SHP77 (cell line): ENCODE results near the gene CCDC63.
"Not testable (repeated sequence)": the region's sequence is repeated elsewhere in the genome, so short reads cannot be mapped to it uniquely, and the experiment has no call there.

Experiments used
- DNase-seq, 2 experiments: peaks; one replicate each; lab custom pipeline; 2025; lab: John Stamatoyannopoulos, UW

The CCDC63 gene

DNA sequence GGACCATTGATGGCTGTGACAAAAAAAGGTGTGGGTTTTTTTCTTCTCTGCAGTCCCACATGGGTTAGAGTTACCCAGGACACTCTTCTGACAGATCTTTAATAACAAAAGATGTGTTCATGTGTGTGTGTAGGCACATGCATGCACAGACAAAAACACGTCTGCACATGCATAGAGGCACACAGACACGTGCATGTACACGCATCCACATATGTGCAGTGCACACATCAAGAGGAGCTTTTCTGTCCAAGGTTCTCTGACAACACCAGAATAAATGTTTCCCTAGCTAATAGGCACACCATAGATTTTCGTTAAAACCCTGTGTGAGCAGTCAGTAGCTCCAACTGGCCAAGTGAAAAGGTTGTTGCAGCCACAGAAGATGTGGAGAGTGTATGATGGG lies 76.4 kb downstream of the CCDC63 start:
- DNase-seq, result no peak

DNA sequence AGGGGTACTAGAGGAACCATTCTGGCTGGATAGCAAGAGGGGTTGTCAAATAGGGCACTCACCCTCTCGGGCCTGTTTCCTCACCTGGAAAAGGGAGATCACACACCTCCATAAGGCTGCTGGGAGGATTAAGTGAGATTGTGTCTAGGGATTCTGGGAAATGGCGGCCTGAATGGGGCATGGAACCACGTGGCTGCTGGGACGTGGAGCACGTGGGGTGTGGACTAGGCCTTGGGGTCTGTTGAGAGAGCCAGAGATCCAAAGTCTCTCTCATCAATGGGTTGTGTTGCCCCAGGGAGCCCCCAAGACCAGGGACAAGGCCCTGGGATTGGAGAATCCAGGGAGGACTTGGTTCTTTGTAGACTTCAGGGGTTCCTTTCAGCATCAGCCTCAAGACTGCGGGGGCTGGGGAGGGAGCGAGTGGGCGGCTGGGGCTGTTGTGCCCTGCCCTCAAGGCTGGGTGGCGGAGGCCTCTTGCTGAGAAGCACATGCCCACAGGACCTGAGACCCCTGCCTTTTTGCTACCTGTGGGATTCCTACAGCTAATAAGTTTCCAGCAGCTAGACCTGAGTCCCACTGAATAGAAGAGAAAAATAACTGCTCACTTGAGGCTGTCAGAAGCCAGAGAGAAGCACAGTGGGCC lies 77.0 kb downstream of the CCDC63 start:
- DNase-seq, result no peak

DNA sequence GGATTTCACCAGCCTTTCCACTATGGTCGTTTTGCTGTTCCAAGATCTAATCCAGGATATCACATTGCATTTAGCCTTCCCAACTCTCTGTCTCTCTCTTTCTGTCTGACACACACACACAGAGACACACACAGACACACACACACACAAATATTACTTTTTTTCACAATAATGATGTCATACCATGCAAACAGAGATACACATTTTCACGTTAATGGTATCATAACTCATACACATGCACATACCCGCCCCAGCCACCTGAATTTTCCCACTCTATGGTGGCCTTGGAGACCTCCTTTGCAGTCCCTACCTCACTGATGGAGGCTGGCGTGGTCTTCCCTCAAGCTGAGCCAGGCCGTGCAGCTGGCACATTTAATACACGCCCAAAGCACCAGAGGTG lies 80.8 kb downstream of the CCDC63 start:
- no peak for DNase-seq

DNA sequence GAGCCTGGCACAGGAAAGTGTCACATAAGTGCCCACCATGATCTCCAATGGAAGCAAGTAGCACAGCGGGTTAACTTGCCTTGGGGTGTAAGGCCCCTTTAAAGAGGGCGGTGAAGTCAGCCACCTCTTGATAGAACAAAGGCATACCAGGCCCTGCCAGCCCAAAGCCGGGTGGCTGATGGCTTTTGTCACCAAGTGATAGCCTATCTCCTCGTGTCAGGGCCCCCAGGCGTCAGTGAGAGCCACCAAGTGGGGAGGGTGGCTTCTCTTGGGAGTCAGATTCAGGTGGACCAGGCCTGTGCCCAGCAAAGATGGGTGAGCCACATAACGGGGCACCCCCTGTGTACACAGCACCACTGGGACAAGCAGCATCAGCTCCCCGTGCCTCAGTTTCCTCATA lies 81.9 kb downstream of the CCDC63 start:
- DNase-seq, result no peak

DNA sequence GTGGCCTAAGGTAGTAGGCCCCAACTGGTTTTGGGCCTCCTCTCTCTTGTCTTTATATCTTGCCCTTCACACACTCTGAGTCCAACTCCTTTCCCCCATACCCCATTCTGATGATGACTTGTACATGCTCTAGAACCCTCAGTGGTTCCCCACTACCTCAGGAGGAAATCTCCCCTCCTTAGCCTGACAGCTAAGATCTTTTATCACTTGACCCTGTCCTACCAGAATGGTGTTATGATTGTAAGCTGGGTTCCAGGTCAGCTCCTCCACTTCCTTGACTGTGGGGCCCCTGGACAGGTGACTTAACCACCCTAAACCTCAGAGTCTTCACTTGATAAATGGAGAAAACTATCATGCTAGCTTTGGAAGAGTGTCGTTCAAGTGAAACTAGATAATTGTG lies 83.0 kb downstream of the CCDC63 start:
- no peak for DNase-seq

DNA sequence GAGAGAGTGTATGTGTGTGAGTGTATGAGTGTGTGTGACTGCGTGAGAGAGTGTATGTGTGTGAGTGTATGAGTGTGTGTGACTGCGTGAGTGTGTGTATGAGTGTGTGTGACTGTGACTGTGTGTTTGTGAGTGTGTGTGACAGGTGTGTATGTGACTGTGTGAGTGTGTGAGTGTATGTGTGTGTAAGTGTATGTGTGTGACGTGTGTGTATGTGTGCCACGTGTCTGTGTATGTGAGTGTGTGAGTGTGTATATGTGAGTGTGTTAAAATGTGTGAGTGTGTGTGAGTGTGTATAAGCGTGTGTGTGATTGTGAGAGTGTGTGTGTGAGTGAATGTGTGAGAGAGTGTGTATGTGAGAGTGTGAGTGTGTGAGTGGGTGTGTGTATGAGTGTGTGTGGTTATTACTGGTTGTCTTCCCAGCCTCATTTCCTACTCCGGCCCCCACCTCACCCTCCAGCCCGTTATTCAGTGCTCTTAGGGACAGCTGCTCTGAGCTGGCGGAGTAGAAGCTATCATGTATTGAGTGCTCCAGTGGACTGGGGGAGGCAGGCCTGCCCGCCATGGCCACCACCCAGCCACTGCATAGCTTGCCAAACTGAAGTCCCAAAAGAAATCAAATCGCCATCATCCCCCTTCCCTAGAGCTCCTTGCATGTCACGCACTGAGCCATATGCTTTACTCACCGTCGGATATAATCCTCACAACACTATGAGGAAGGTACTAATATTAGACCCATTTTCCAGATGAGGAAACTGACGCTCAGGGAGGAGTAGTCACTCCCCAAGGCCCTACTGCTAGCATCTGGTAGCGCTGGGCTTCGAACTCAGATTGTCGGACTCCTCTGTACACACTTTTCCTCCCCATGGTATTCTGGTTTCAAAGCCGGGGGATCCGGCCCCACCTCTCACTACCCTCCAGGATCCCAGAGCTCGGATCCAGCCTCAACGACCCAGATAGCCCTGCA lies 83.8 kb downstream of the CCDC63 start:
- no peak for DNase-seq

DNA sequence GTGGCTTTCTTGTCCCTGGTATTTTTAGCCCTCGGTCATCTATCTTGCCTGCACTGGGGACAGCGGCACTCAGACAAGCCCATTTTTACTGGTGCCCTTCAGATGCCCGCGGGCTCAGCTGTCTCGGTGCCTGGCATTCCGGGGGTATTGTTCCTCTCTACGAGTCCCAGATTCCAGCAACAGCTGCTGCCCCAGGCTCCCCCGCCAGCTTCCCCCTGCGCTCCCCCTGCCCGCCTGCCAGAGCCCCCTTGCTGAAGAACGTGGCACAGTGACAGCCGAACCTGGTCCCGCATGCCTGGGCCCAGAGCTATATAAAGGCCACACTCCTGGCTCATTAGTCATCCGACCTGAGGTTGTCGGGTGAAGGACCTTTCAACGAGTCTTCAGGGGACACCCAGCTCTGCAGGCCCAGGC lies 84.5 kb downstream of the CCDC63 start:
- no peak for DNase-seq

DNA sequence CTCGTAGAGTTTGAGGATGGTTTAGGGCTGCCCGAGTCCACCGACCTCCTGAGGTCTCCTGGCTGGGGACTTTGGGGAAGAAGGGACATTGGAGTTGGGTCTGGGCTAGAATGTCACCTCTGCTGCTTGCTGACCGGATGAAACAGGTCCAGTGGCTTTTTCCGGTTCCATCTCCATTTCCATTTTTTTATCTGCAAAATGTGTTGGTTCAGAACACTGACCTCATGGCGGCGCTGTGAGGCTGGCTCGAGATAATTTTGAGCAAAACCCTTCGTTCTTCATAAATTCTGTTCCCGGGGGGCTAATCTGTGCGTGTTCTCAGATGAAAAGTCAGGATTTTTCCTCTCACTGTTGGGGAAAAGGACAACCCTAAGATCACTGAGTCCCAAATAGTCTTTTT lies 85.3 kb downstream of the CCDC63 start:
- no peak for DNase-seq

DNA sequence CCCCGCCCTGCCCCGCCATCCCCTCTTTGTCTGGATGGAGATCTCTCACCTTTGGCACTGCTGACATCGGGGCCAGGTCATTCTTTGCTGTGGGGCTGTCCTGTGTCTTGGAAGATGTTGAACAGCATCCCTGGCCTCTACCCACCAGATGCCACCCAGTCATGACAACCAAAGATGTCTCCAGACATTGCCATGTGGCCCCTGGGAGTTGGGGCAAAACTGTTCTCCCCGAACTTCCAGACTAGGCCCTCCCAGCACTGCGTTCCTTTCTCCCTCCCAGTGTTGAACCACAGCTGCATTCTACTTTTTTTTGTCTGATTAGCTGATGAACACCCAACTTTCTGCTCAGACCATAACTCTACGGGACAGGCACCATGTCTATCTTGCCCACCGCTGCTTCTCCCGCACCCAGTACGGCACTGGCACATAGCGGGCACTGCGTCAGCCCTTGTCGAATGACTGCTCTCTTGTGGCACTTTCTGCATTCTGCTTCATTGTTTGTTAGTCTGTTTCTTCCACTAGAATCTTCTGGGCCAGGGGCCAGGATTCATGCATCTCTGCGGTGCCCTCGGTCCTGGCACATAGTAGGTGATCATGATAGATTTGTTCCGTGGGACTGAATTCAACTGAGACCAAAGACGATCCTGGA lies 86.7 kb downstream of the CCDC63 start:
- DNase-seq, result no peak

DNA sequence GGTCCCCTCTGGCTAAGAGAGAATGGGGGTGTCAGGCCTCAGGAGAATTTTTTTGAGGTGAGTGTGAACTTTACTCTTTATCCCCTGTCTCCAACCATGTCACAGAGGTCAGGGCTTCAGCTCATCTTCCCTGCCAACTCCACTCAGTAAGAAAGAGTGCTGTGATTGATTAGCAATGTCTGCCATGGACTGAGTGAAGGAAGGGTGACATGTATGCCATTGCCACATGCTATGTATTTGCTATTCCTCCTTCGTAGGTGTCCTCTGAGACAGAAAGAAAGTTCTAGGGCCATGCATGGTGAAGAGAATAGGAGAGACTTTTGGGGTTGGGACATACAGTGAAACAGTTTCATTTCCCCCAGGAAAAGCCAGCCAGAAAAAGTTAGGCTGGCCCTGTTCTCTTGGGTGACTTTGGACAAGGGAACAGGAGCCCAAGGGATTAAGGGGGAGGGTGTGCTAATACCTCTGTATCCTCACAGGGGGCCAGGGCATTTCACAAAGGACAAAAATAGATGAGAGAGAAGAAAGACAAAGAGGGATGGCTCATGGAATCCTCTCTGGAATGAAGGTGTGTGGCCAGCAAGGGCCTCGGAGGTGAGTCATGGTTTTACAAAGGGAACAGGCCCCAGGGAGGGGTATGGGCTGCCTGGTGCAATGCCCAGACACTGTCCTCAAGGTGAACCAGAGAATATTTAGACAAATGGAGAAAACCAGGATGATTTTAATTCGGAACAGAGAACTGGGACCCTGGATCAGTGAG lies 87.5 kb downstream of the CCDC63 start:
- no peak for DNase-seq

DNA sequence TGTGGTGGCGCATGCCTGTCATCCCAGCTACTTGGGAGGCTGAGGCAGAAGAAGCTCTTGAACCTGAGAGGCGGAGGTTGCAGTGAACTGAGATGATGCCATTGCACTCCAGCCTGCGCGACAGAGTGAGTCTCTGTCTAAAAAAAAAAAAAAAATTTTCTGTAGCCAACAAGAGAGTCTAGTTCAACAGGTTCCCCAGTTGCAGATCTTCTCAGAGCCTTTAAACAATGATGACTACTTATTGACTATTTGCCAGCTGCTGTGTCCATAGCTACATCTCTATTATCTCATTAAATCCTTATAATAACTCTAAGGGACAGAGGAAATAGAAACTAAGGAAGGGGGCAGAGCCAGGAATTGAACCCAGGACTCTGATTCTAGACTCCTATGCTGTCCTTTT lies 88.8 kb downstream of the CCDC63 start:
- no peak for DNase-seq

DNA sequence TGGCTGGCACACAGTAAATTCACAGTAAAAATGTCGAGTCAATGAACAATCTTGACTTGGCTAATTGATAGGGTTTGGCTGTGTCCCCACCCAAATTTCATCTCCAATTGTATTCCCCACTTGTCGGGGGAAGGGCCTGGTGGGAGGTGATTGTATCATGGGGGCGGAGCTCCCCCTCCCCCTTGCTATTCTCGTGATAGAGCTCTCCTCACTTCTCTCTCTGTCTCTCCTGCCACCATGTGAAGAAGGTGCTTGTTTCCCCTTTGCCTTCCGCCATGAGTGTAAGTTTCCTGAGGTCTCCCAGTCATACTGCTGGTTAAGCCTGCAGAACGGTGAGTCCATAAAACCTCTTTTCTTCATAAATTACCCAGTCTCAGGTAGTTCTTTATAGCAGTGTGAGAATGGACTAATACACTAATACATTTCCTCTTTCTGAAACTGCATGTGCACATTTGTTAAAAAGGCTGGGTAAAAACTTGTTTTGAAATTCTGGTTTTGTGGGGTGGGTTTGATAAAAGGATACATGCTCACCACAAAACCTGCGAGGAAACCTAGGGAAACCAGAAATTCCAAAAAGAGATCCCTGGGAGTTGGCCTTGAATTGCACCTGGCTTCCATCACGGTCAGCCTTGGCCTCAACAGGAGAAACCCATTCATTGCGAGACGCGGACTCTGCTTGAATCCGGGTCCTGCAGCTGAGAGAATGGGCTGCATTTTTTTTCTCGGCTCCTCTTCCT lies 89.7 kb downstream of the CCDC63 start:
- DNase-seq, result no peak

DNA sequence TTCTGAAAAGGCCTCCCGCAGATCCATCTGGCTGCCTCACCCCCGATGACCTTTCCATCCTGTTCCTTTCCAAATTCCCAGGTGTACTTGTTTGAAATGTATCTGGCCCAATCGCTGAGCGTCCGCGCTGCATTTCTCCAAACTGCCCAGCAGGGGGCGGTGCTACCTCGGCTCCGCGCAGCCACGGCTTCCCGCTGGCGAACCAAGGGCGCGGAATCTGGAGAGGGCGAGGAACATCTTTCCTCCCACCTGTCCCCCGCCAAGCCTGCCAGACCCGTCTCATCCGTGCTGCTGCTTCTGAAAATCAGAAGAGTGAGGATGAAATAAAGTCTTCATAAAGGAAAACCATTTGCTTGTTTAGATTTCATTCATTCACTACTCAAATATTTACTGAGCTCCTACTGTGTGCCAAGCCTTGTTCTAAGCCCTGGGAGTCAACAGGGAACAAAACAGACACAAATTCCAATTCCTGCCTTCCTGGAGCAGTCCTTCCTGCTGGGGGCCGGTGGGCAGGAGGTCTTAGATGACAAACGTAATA lies 90.4 kb downstream of the CCDC63 start:
- DNase-seq, result no peak

DNA sequence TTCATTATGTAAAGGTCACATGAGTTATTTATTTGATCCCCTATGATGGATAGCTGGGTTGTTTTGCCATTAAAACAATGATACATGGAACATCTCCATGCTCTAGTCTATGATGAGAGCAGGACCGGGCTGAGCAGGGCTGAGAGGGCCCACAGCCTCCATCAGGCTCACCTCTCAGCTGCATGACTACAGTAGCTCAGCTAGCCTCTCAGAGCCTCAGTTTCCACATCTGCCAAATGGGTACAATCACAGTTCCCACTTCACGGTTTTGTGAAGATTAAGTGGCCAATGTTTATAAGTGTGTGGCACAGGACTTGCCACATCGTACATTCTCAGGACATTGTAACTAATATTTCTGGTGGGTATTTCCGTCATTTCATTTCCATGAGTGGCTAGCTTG lies 93.5 kb downstream of the CCDC63 start:
- no peak for DNase-seq

DNA sequence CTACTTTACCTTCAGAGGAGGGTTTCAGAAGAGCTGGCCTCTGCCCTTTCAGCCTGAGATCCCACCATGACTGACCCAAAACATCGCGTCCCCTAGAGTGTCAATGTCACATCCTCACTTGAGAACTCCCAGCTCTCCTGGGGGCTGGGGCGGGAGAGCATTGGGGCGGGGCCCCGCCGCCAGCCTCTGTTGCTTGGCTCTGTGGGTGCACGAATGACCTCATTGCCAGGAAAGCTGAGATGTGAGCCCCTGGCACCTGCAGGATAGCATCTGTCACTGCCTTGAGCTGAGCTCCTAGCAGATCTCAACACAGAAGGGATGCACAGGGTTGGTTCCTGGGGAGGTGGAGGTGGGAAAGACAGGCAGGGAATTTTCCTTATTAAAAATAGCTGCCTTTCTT lies 94.1 kb downstream of the CCDC63 start:
- no peak for DNase-seq

DNA sequence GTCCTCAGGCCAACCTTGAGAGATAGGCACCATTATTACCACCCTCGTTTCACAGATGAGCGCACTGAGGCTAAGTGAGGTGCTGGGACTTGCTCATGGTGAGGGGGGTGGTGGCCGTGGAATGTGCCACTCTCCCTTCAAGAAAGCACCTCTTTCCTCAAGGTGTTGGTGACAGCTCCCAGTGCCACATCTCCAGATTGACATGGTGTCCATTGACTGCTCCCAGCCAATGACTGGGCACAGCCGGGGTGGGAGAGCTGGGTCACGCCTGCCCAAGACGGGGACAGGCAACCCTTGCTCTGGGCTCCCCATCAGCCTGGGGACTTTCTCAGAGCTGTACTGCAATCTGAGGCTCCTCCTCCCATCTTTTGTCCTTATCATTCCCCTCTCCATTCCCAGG lies 94.6 kb downstream of the CCDC63 start:
- DNase-seq, result no peak

DNA sequence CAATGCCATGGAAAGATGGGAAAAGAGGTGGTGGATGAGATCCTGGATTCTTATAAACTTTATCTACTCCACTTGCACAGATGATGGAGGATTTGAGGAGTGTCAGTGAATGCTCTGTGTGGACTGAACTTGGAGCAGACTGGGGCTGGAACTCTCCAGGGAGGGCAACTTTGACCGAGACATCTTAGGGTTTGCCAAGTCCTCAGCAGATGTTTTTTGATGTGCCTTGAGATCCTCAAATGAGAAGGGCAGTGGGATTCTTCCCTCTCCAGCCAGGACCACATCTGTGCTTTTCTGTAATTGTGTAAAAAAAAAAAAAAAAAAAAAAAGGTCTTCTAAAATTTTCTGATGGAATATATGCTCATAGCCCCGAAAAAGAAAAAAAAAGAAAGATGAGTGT lies 96.6 kb downstream of the CCDC63 start:
- no peak for DNase-seq

DNA sequence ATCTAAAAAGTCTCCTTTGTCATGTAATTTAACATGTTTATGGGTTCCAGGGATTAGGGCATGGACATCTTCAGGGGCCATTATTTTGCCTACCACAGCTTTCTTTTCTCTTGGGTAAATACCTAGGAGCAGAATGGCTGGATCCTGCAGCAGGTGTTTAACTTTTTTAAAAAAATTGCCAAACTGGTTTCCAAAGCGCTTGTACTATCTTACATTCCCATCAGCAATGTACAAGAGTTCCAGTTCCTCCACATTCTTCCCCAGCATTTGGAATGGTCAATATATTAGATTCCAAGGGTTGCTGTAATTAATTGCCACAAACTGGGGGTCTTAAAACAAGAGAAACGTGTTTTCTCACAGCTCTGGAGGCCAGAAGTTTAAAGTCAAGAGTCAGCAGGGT lies 101.3 kb downstream of the CCDC63 start:
- no peak for DNase-seq

DNA sequence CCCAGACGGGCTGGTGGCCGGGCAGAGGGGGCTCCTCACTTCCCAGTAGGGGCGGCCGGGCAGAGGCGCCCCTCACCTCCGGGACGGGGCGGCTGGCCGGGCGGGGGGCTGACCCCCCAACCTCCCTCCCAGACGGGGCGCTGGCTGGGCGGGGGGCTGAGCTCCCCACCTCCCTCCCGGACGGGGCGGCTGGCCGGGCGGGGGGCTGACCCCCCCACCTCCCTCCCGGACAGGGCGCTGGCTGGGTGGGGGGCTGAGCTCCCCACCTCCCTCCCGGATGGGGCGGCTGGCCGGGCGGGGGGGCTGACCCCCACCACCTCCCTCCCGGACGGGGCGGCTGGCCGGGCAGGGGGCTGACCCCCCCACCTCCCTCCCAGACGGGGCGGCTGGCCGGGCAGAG lies 103.7 kb downstream of the CCDC63 start:
- not testable (repeated sequence) for DNase-seq

DNA sequence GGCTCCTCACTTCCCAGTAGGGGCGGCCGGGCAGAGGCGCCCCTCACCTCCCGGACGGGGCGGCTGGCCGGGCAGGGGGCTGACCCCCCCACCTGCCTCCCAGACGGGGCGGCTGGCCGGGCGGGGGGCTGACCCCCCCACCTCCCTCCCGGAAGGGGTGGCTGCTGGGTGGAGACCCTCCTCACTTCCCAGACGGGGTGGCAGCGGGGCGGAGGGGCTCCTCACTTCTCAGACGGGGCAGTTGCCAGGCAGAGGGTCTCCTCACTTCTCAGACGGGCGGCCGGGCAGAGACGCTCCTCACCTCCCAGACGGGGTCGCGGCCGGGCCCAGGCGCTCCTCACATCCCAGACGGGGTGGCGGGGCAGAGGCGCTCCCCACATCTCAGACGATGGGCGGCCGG lies 104.1 kb downstream of the CCDC63 start:
- not testable (repeated sequence) for DNase-seq
